CD4-positive, alpha-beta memory T cell (primary cell): ENCODE measurements around the gene ENG. TPM values are rescaled to one million over a fixed set of nuclear protein-coding genes. Genes with fewer than 3 reads are reported as not detected.

ENCODE experiments used
- CTCF ChIA-PET: fragments of 350-600 bp; sonication (Branson Sonifier 250); formaldehyde crosslinking; loops from one replicate; lab custom pipeline; 2021; ENCODE audit warnings: inconsistent platforms; ENCODE audit not compliant: partially characterized antibody; lab: Charles Lee
- POLR2A ChIA-PET: fragments of 350-600 bp; sonication (Branson Sonifier 250); formaldehyde crosslinking; loops from one replicate; lab custom pipeline; 2021; ENCODE audit not compliant: partially characterized antibody; lab: Charles Lee
- DNase-seq, 5 donors: peaks; one replicate each; pipeline versions ENCODE4 v3.0.0 to v3.0.0-alpha.2; 2020 to 2022; ENCODE audit warnings: mixed read lengths in 1 of 5
- H3K27ac ChIP-seq: one replicate; pipeline ENCODE4 v1.7.0; 2013; ENCODE audit warnings: low read depth, low read length
- H3K27me3 ChIP-seq: 2 replicates; pipeline ENCODE4 v1.7.0; 2013; ENCODE audit warnings: mild to moderate bottlenecking, low read length, moderate library complexity; ENCODE audit not compliant: insufficient read depth
- H3K36me3 ChIP-seq: 2 replicates; pipeline ENCODE4 v1.7.0; 2013; ENCODE audit warnings: mild to moderate bottlenecking, low read length, moderate library complexity; ENCODE audit not compliant: insufficient read depth
- H3K4me1 ChIP-seq: 2 replicates; pipeline ENCODE4 v1.7.0; 2013; ENCODE audit warnings: mild to moderate bottlenecking, low read length, moderate library complexity; ENCODE audit not compliant: insufficient read depth
- H3K4me3 ChIP-seq, 2 donors: one replicate each; pipeline ENCODE4 v1.7.0; 2013; ENCODE audit warnings: low read length in 2 of 2, mild to moderate bottlenecking in 1 of 2
- H3K9me3 ChIP-seq, 2 donors: one replicate each; pipeline ENCODE4 v1.7.0; 2013; ENCODE audit warnings: low read length in 2 of 2, control low read depth in 1 of 2; ENCODE audit not compliant: control insufficient read depth in 1 of 2
- H3K27ac Mint-ChIP-seq, 7 donors: one replicate each; pipeline ENCODE4 v1.8.0; 2020 to 2021; ENCODE audit warnings: mixed read lengths in 7 of 7, mild to moderate bottlenecking in 6 of 7, inconsistent platforms in 3 of 7, moderate library complexity in 3 of 7
- H3K27me3 Mint-ChIP-seq, 2 donors: one replicate each; pipeline ENCODE4 v1.8.0; 2020 to 2021; ENCODE audit warnings: mixed read lengths in 2 of 2
- H3K36me3 Mint-ChIP-seq, 2 donors: one replicate each; pipeline ENCODE4 v1.8.0; 2020 to 2021; ENCODE audit warnings: mixed read lengths in 2 of 2, inconsistent platforms in 1 of 2, mild to moderate bottlenecking in 1 of 2
- H3K4me1 Mint-ChIP-seq, 4 donors: one replicate each; pipeline ENCODE4 v1.8.0; 2020 to 2021; ENCODE audit warnings: mixed read lengths in 4 of 4, mild to moderate bottlenecking in 1 of 4
- H3K4me3 Mint-ChIP-seq, 8 donors: one replicate each; pipeline ENCODE4 v1.8.0; 2020 to 2021; ENCODE audit warnings: mixed read lengths in 8 of 8, mild to moderate bottlenecking in 7 of 8, moderate library complexity in 6 of 8, inconsistent platforms in 3 of 8
- H3K9me3 Mint-ChIP-seq, 8 donors: one replicate each; pipeline ENCODE4 v1.8.0; 2020 to 2021; ENCODE audit warnings: mixed read lengths in 8 of 8, mild to moderate bottlenecking in 5 of 8, inconsistent platforms in 3 of 8, moderate library complexity in 1 of 8
- intact Hi-C: fragments of 100-400 bp; cut with micrococcal nuclease; formaldehyde crosslinking; loops from one replicate; pipeline ENCODE4 v1.15.1; 2023
- polyA plus RNA-seq, 2 donors: library from polyadenylated mRNA; unstranded; fragments of 300-500 nt; fragmentation: Illumina TruSeq; gene quantifications; one replicate each; pipeline ENCODE4 v1.2.3, GENCODE V29; 2021
- total RNA-seq, 2 experiments: library from RNA; stranded (reverse); gene quantifications; one replicate each; pipeline ENCODE4 v1.2.3, GENCODE V29; 2021

ENG gene
- total and polyA plus RNA-seq, 4 experiments from 2014 or later = 2.0 to 13.8 (median 8.9) TPM

DNA sequence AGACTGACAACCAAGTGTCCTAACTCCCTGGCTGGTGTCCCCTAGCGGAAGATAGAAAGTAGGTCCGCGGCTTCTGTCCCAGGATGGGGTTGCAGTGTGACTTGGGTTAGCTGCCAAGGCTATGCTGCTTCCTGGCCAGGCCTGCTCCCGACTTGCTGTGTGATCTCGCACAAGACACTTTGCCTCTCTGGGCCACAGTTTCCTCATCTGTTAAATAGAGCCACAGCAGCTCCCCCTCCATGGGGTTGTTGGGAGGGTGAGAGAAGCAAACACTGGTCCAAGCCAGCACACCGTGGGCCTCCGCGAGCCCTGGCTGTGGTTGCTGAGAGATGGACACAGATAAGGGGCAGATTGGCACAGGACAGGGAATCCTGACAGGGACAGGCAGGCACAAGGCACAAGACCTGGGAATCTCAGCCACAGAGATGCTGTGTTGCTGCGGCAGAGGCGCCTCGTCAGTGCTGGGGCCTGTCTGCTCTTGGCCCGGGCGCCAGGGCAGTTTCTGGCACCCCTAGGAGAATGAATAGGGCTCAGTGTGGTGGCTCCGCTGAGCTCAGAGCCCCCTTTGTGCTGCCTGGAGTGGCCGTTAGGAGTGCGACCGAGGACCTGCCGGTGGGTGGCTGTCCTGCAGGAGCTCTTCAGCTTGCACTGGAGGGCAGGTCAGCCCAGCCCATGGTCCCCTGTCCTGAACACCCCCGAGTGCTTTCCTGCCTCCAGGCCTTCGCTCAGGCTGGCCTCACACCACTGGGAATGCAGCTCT, 74.2 kb downstream of the ENG start:
- Histone ChIP-seq H3K4me1 (peaks cover 77% of the 10 kb centered on the region), H3K27me3 (no peaks in the 10 kb centered on the region), H3K9me3 (no peaks in the 10 kb centered on the region), H3K4me3 (no peak overlapping the region), H3K27ac (peak overlapping the region; percentile 91), H3K36me3 (no peaks in the 10 kb centered on the region)
- Mint-ChIP-seq H3K4me1 (peaks cover 32 to 83% (median 63%) of the 10 kb centered on the region in 4 donors), H3K4me3 (peak overlapping the region in 6 of 8 donors; percentile 13 to 100 (median 70)), H3K27me3 (no peaks in the 10 kb centered on the region), H3K36me3 (peaks cover 0 to 21% of the 10 kb centered on the region in 2 donors), H3K9me3 (no peaks in the 10 kb centered on the region), H3K27ac (peak overlapping the region; percentile 83 to 98 (median 93))
- DNase-seq = no peak
- ChIA-PET CTCF (interaction anchor here (0.7 to 2.9 kb wide), 3 partner anchors 45 to 112 kb away, joined by 3 to 12 read pairs (median 3); partner anchors contain the start of gene TOR2A), POLR2A (interaction anchor here (1.3 to 12.3 kb wide), 3 partner anchors 11 to 22 kb away, joined by 3 to 377 read pairs (median 7); no protein-coding TSS in a partner anchor)
- intact Hi-C loops = loop anchor here (10.0 kb wide), 1 partner anchor 254 kb away; no protein-coding TSS in a partner anchor

DNA sequence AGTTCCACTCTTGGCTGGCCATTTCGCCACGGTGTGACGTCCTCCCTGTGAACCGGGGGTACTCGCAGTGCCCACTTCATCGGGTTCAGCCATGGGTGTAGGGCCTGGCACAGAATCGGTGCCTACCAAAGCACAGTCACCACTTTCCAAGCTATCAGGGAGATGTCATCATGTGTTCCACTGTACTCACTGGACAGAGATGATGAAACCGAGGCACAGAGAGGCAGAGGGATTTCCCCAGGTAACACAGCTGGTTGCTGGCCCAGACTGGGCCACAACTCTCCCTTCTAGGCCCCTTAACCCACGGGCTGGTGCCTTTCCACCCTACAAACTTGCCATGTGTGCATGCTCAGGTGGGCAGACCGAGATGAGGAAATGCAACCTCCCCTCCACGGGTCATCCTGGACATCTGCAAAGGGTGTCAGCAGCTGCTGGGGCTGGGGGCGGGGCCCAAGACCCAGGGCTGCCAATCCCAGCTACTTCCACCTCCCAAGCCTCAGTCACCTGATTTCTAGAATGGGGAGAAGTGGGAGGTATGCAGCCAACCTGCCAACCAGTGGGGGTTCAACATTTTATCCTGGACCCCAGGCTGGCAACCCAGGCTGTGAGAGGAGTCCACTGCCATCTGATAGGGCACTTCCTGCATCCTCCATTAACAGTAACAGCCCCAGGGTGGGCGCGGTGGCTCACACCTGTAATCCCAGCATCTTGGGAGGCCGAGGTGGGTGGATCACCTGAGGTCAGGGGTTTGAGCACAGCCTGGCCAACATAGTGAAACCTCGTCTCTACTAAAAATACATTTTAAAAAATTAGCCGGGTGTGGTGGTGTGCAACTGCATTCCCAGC, 75.1 kb downstream of the ENG start:
- peak in 1 of 5 donors; percentile 86 for DNase-seq
- H3K4me1 ChIP-seq = peaks cover 80% of the 10 kb centered on the region
- intact Hi-C loops = no loop called here
- Mint-ChIP-seq H3K27me3 (no peaks in the 10 kb centered on the region), H3K4me3 (peak overlapping the region; percentile 83 to 100 (median 100)), H3K27ac (peak overlapping the region; percentile 96 to 98 (median 97)), H3K9me3 (no peaks in the 10 kb centered on the region), H3K4me1 (peaks cover 29 to 84% (median 61%) of the 10 kb centered on the region in 4 donors), H3K36me3 (peaks cover 0 to 23% of the 10 kb centered on the region in 2 donors)
- POLR2A ChIA-PET = interaction anchor here (0.6 to 12.3 kb wide), 19 partner anchors 9 to 349 kb away, joined by 3 to 377 read pairs (median 4); partner anchors contain the start of genes ENG, LRSAM1, RPL12 and ST6GALNAC4
- H3K9me3 ChIP-seq = no peaks in the 10 kb centered on the region
- CTCF ChIA-PET = interaction anchor here (1.1 to 2.9 kb wide), 3 partner anchors 9 to 91 kb away, joined by 11 to 12 read pairs (median 12); partner anchors contain the start of gene TOR2A
- no peaks in the 10 kb centered on the region for H3K27me3 ChIP-seq
- H3K36me3 ChIP-seq = peaks cover 1% of the 10 kb centered on the region
- peak overlapping the region; percentile 49 to 63 for H3K4me3 ChIP-seq
- H3K27ac ChIP-seq = peak overlapping the region; percentile 91

DNA sequence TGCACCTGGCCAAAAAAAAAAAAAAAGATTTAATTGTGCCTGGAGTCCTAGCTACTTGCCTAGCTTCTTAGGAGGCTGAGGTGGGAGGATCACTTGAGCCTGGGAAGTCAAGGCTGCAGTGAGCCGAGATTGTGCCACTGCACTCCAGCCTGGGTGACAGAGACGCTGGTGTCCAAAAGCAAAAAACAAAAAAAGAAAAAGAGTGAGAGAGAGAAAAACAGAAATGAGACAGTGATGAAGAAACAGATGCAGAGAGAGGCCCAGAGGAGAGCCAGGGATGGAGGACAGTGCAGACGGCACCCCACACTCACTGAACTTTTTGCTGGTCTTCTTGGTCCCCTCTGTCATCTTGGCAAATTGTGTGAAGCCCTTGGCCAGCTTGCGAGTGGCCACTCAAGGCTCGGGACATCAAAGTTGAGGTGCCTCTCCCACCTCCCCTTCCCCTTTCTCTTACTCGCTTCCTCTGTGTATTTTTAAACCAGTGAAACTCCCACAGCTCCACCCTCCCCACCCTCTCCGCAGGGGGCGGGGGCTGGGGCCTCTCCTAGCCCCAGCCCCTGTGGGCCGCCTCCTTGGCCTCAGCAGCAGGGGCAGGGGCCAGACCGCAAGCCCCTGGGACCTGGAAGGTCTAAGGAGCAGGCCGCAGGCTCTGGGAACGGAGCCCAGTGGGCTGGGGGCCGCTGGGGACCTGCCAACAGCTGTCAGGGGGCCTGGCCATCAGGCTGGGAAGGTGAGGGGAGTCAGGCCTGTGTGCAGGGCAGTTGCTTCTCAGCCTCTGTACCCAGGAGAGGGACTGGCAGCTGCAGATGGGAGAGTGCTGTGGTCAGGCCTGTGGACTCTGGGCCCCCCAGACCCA, 76.0 kb downstream of the ENG start, which contains the start of gene SH2D3C:
SH2D3C (minus strand) TSS at position 387 of the 856 bp plus-strand sequence; CDS start at position 348, 39 bp downstream.
- no peaks in the 10 kb centered on the region for H3K27me3 ChIP-seq
- peak within 1 kb of the TSS; percentile 99 to 100 (median 100) for H3K4me3 Mint-ChIP-seq
- peaks cover 10% of the 10 kb centered on the region for H3K36me3 ChIP-seq
- H3K4me1 ChIP-seq = peaks cover 80% of the 10 kb centered on the region
- H3K27ac Mint-ChIP-seq = peak within 1 kb of the TSS; percentile 96 to 98 (median 97)
- DNase-seq = peak in 1 of 5 donors; percentile 67
- intact Hi-C loops = no loop called here
- CTCF ChIA-PET = interaction anchor here (1.1 to 2.9 kb wide), 4 partner anchors 9 to 92 kb away, joined by 3 to 12 read pairs (median 12); partner anchors contain the start of gene TOR2A
- H3K4me1 Mint-ChIP-seq = peaks cover 25 to 81% (median 57%) of the 10 kb centered on the region in 4 donors
- H3K9me3 Mint-ChIP-seq = no peaks in the 10 kb centered on the region
- H3K4me3 ChIP-seq = peak within 1 kb of the TSS; percentile 63 to 97
- H3K27ac ChIP-seq = peak within 1 kb of the TSS; percentile 91
- peaks cover 0 to 28% of the 10 kb centered on the region in 2 donors for H3K36me3 Mint-ChIP-seq
- POLR2A ChIA-PET = interaction anchor here (0.6 to 12.3 kb wide), 17 partner anchors 9 to 350 kb away, joined by 3 to 377 read pairs (median 4); partner anchors contain the start of genes ENG, LRSAM1, RPL12 and ST6GALNAC6
- no peaks in the 10 kb centered on the region for H3K27me3 Mint-ChIP-seq
- no peaks in the 10 kb centered on the region for H3K9me3 ChIP-seq

DNA sequence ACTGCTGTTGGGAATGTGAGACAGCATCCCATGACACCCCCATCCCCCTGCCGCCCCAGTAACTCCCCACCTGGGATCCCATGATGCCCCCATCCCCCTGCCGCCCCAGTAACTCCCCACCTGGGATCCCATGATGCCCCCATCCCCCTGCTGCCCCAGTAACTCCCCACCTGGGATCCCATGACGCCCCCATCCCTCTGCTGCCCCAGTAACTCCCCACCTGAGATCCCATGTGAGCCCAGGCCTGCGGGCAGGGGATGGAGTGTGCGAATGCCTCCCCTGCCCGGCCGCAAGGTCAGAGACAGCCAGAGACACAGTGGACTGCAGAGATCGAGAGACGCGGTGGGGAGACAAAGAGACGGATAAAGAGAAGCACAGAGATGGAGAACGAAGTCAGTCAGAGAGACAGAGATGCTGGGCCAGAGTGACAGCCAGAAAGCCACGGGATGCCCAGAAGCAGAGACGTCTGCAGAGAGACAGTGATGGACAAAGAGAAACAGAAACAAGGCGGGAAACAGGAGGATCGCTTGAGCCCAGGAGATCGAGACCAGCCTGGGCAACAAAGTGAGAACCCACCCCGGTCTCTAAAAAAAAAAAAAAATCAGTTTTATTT, 77.0 kb downstream of the ENG start:
- intact Hi-C loops = no loop called here
- no peaks in the 10 kb centered on the region for H3K27me3 Mint-ChIP-seq
- CTCF ChIA-PET = interaction anchor here (1.2 to 2.9 kb wide), 3 partner anchors 14 to 93 kb away, joined by 3 to 12 read pairs (median 11); partner anchors contain the start of gene TOR2A
- Histone ChIP-seq H3K9me3 (no peaks in the 10 kb centered on the region), H3K27me3 (no peaks in the 10 kb centered on the region), H3K4me3 (peak overlapping the region; percentile 63 to 97), H3K4me1 (peaks cover 80% of the 10 kb centered on the region), H3K36me3 (peaks cover 18% of the 10 kb centered on the region), H3K27ac (peak overlapping the region; percentile 91)
- POLR2A ChIA-PET = interaction anchor here (1.6 to 12.3 kb wide), 3 partner anchors 8 to 327 kb away, joined by 3 to 377 read pairs (median 13); partner anchors contain the start of genes LRSAM1, RPL12 and TOR2A
- DNase-seq = no peak
- no peaks in the 10 kb centered on the region for H3K9me3 Mint-ChIP-seq
- H3K4me3 Mint-ChIP-seq = peak overlapping the region; percentile 99 to 100 (median 100)
- peaks cover 17 to 71% (median 51%) of the 10 kb centered on the region in 4 donors for H3K4me1 Mint-ChIP-seq
- peak overlapping the region; percentile 96 to 98 (median 97) for H3K27ac Mint-ChIP-seq
- peaks cover 0 to 34% of the 10 kb centered on the region in 2 donors for H3K36me3 Mint-ChIP-seq

DNA sequence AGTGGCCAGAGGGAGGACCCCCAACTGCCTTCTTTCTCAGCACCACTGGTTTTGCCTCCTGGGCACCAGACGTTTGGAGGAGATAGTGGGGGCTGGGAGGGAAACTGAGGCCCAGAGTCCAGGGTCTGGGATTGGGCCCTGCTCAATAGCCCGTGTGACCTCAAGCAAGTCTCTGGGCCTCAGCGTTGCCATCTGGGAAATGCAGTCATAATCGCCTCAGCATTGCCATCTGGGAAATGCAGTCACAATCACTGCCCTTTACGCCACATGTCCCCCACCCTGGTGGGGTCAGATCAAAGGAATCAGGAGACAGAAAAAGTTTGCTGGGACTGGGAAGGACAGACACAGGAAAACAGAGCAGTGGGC, 77.6 kb downstream of the ENG start:
- peak overlapping the region; percentile 63 to 97 for H3K4me3 ChIP-seq
- POLR2A ChIA-PET = interaction anchor here (1.0 to 15.3 kb wide), 11 partner anchors 7 to 291 kb away, joined by 3 to 377 read pairs (median 4); partner anchors contain the start of genes CDK9, ENG, NAIF1 and SH2D3C
- intact Hi-C loops = loop anchor here (1.0 kb wide), 1 partner anchor 8 kb away; no protein-coding TSS in a partner anchor

More for the DNA sequence above, 77.6 kb downstream of the ENG start:
- peaks cover 19% of the 10 kb centered on the region for H3K36me3 ChIP-seq
- no peak for DNase-seq
- peaks cover 79% of the 10 kb centered on the region for H3K4me1 ChIP-seq
- H3K9me3 Mint-ChIP-seq = no peaks in the 10 kb centered on the region
- peak overlapping the region; percentile 99 to 100 (median 100) for H3K4me3 Mint-ChIP-seq
- H3K27ac Mint-ChIP-seq = peak overlapping the region; percentile 96 to 98 (median 97)
- H3K9me3 ChIP-seq = no peaks in the 10 kb centered on the region
- H3K27me3 Mint-ChIP-seq = no peaks in the 10 kb centered on the region
- H3K27me3 ChIP-seq = no peaks in the 10 kb centered on the region
- peak overlapping the region; percentile 91 for H3K27ac ChIP-seq
- CTCF ChIA-PET = interaction anchor here (1.3 to 3.0 kb wide), 4 partner anchors 8 to 93 kb away, joined by 5 to 25 read pairs (median 9); partner anchors contain the start of genes CDK9 and TOR2A
- H3K36me3 Mint-ChIP-seq = peaks cover 0 to 36% of the 10 kb centered on the region in 2 donors
- peaks cover 17 to 69% (median 48%) of the 10 kb centered on the region in 4 donors for H3K4me1 Mint-ChIP-seq
